Neural cell (in vitro differentiated cells): ENCODE data around the gene KRT6A. TPM values are rescaled to one million over a fixed set of nuclear protein-coding genes. Genes with fewer than 3 reads are reported as not detected.

Experiments used
- H2AFZ ChIP-seq: fragments of 200-600, 300-800 bp; sonication (generic), shearing (Covaris generic); 2 replicates; pipeline ENCODE4 v1.6.0; 2014; ENCODE audit warnings: low read depth, mild to moderate bottlenecking, antibody characterized with exemption, low read length, moderate library complexity
- H3F3A ChIP-seq: fragments of 200-600 bp; shearing (Covaris generic); 2 replicates; pipeline ENCODE4 v1.6.1; 2016; ENCODE audit warnings: mild to moderate bottlenecking, moderate library complexity, mixed read lengths, antibody characterized with exemption, low read length; ENCODE audit not compliant: insufficient read depth, poor library complexity, severe bottlenecking
- H3K27ac ChIP-seq: fragments of 200-600, 300-800 bp; sonication (generic), shearing (Covaris generic); 2 replicates; pipeline ENCODE4 v1.5.1; 2014; ENCODE audit warnings: mild to moderate bottlenecking, low read length, moderate library complexity
- H3K27me3 ChIP-seq: fragments of 300-800, 200-600 bp; sonication (generic), shearing (Covaris generic); 2 replicates; pipeline ENCODE4 v1.6.0; 2014; ENCODE audit warnings: mild to moderate bottlenecking, low read depth, low read length, moderate library complexity; ENCODE audit not compliant: insufficient read depth
- H3K36me3 ChIP-seq: fragments of 300-800, 200-600 bp; sonication (generic), shearing (Covaris generic); 2 replicates; pipeline ENCODE4 v1.5.1; 2014; ENCODE audit warnings: mild to moderate bottlenecking, antibody characterized with exemption, low read length, moderate library complexity; ENCODE audit not compliant: insufficient read depth
- H3K4me2 ChIP-seq: fragments of 300-800, 200-600 bp; sonication (generic), shearing (Covaris generic); 2 replicates; pipeline ENCODE4 v1.6.0; 2014; ENCODE audit warnings: mild to moderate bottlenecking, low read length
- H3K4me3 ChIP-seq: fragments of 300-800, 200-600 bp; sonication (generic), shearing (Covaris generic); 2 replicates; pipeline ENCODE4 v1.5.1; 2014; ENCODE audit warnings: mild to moderate bottlenecking, low read length, moderate library complexity
- H3K79me2 ChIP-seq: fragments of 200-600 bp; shearing (Covaris generic); replicated peaks from 2 replicates; pipeline ENCODE4 v1.6.0; 2014; ENCODE audit warnings: mild to moderate bottlenecking, low read length, moderate library complexity; ENCODE audit not compliant: insufficient read depth
- H3K9ac ChIP-seq: fragments of 300-800, 200-600 bp; sonication (generic), shearing (Covaris generic); 2 replicates; pipeline ENCODE4 v1.6.1; 2016; ENCODE audit warnings: mild to moderate bottlenecking, low read length, mixed read lengths
- H3K9me2 ChIP-seq: fragments of 200-600 bp; shearing (Covaris generic); 2 replicates; pipeline ENCODE4 v1.6.1; 2016; ENCODE audit warnings: mild to moderate bottlenecking, low read length, mixed read lengths; ENCODE audit not compliant: insufficient read depth
- H3K9me3 ChIP-seq: fragments of 200-600, 300-800 bp; sonication (generic), shearing (Covaris generic); 2 replicates; pipeline ENCODE4 v1.6.1; 2016; ENCODE audit warnings: mild to moderate bottlenecking, mixed run types, low read length, moderate library complexity, mixed read lengths
- H4K20me1 ChIP-seq: fragments of 200-600 bp; shearing (Covaris generic); 2 replicates; pipeline ENCODE4 v1.6.1; 2016; ENCODE audit warnings: mild to moderate bottlenecking, mixed run types; ENCODE audit not compliant: insufficient read depth
- EP300 ChIP-seq: fragments of 450-650 bp; conservative IDR thresholded peaks from 2 replicates; pipeline ENCODE4 v1.6.1; 2014; ENCODE audit warnings: antibody characterized with exemption, mild to moderate bottlenecking, moderate library complexity; ENCODE audit not compliant: poor library complexity, severe bottlenecking
- EZH2 ChIP-seq: fragments of 200-600, 300-800 bp; shearing (Covaris generic), sonication (generic); IDR thresholded peaks from 2 replicates; pipeline ENCODE4 v1.6.1; 2014; ENCODE audit warnings: antibody characterized with exemption, low read length, borderline replicate concordance, mild to moderate bottlenecking; ENCODE audit not compliant: insufficient read depth, poor library complexity, severe bottlenecking
- MXI1 ChIP-seq: fragments of 450-650 bp; conservative IDR thresholded peaks from 2 replicates; pipeline ENCODE4 v1.6.1; 2014; ENCODE audit warnings: antibody characterized with exemption, mild to moderate bottlenecking; ENCODE audit not compliant: poor library complexity, severe bottlenecking
- POLR2AphosphoS5 ChIP-seq: IDR thresholded peaks from 2 replicates; pipeline ENCODE4 v1.6.1; 2012
- RAD21 ChIP-seq: fragments of 450-650 bp; conservative IDR thresholded peaks from 2 replicates; pipeline ENCODE4 v1.6.1; 2014; ENCODE audit warnings: antibody characterized with exemption, mild to moderate bottlenecking, moderate library complexity
- SMC3 ChIP-seq: fragments of 450-650 bp; conservative IDR thresholded peaks from 2 replicates; pipeline ENCODE4 v1.6.1; 2014; ENCODE audit warnings: antibody characterized with exemption, mild to moderate bottlenecking, moderate library complexity; ENCODE audit not compliant: poor library complexity
- TAF1 ChIP-seq: IDR thresholded peaks from 2 replicates; pipeline ENCODE4 v1.6.1; 2012; ENCODE audit warnings: low read depth
- polyA plus RNA-seq: library from polyadenylated mRNA; depleted of rRNA; stranded (reverse); fragments of >200 nt; gene quantifications from 2 replicates; pipeline ENCODE4 v1.2.3, GENCODE V29; 2014
- TF ChIP-seq, protein P1 (sequence below): IDR thresholded peaks from 2 replicates; pipeline ENCODE4 v1.6.1; 2012; ENCODE audit warnings: borderline replicate concordance
- TF ChIP-seq, protein P2 (sequence below): fragments of 450-650 bp; IDR thresholded peaks from 2 replicates; pipeline ENCODE4 v1.5.1; 2014; ENCODE audit warnings: antibody characterized with exemption, mild to moderate bottlenecking, moderate library complexity; ENCODE audit not compliant: poor library complexity, severe bottlenecking

Gene KRT6A
- polyA plus RNA-seq, 1 donor from 2014 or later: not detected

DNA sequence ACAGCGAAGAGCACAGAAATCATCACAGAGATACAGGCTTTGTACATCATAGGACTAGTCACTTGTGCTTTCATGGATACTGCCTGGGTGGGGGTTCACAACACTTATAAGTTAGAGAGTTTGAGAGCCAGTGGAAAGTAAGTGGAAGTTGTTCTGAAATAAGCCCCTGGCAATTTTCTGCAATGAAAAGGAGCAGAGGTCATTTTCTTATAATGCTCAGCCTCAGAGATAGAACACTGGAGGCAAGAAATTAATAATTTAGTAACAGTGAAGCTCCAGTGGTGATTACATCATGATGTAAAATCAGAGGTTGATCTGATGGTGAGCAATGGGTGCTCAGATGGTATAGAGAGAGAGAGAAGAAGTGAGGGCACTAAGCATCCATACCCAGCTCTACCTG lies 5.8 kb downstream of the KRT6A start:
- Histone ChIP-seq H3K36me3 (no peaks in the 10 kb centered on the region), H3K9ac (no peak overlapping the region), H4K20me1 (no peaks in the 10 kb centered on the region), H3K27me3 (no peaks in the 10 kb centered on the region), H3K9me2 (no peaks in the 10 kb centered on the region), H3K27ac (no peak overlapping the region), H3F3A (no peaks in the 10 kb centered on the region), H2AFZ (no peak overlapping the region), H3K4me3 (no peak overlapping the region), H3K4me2 (no peak overlapping the region), H3K9me3 (peaks cover 6% of the 10 kb centered on the region), H3K79me2 (no peaks in the 10 kb centered on the region)
- TF ChIP-seq, protein P1, sequence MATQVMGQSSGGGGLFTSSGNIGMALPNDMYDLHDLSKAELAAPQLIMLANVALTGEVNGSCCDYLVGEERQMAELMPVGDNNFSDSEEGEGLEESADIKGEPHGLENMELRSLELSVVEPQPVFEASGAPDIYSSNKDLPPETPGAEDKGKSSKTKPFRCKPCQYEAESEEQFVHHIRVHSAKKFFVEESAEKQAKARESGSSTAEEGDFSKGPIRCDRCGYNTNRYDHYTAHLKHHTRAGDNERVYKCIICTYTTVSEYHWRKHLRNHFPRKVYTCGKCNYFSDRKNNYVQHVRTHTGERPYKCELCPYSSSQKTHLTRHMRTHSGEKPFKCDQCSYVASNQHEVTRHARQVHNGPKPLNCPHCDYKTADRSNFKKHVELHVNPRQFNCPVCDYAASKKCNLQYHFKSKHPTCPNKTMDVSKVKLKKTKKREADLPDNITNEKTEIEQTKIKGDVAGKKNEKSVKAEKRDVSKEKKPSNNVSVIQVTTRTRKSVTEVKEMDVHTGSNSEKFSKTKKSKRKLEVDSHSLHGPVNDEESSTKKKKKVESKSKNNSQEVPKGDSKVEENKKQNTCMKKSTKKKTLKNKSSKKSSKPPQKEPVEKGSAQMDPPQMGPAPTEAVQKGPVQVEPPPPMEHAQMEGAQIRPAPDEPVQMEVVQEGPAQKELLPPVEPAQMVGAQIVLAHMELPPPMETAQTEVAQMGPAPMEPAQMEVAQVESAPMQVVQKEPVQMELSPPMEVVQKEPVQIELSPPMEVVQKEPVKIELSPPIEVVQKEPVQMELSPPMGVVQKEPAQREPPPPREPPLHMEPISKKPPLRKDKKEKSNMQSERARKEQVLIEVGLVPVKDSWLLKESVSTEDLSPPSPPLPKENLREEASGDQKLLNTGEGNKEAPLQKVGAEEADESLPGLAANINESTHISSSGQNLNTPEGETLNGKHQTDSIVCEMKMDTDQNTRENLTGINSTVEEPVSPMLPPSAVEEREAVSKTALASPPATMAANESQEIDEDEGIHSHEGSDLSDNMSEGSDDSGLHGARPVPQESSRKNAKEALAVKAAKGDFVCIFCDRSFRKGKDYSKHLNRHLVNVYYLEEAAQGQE: no peak
- TF ChIP-seq EP300 (no peak), MXI1 (no peak), EZH2 (no peak), TAF1 (no peak)

DNA sequence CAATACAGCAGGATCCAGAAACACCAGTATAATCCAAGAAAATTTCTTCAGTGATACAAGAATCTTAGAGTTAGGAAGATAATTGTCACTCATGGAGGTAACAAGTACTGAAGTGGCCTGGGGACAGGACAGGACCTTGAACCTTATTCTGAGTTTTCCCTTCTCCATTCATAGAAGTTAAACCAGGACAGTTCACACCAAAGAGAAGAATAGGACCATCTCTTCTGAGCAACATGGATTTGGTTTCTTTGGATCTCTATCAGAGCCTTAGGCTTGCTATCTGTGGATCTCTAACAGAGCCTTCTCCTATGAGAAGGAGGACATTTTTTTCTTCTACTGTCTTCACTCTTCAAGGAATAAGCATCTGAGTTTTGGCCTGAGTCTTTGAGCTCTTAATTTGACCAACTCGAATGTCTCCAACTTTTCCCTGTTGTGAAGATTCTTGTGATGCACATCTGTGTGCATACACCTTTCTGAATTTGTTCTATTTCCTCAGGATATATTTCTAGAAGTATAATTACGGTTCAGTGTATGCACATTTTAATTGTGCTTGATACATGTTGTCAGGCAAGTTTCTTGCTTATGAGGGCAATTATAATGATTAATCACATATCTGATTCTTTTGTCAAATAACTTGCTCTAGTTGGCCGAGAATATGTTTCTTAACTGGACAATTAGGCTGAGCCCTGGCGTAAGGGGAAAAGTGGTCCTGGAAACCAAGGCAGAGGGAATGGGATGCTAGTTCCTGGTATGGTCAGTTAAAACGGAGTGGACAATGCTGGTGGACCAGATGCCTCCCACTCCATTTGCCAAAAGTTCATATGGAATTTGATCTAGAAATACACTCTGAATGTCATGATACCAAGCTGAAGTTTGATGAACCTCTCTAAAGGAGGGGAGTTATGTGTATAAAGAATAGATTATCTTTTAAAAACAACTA lies 6.6 kb downstream of the KRT6A start:
- Histone ChIP-seq H4K20me1 (no peaks in the 10 kb centered on the region), H3K36me3 (no peaks in the 10 kb centered on the region), H3K4me3 (no peak overlapping the region), H3K27me3 (no peaks in the 10 kb centered on the region), H3K9ac (no peak overlapping the region), H3K9me3 (peaks cover 6% of the 10 kb centered on the region), H3K27ac (no peak overlapping the region), H3K79me2 (no peaks in the 10 kb centered on the region), H3K4me2 (no peak overlapping the region), H3F3A (no peaks in the 10 kb centered on the region), H2AFZ (no peak overlapping the region), H3K9me2 (no peaks in the 10 kb centered on the region)
- TF ChIP-seq RAD21 (no peak), TAF1 (no peak), SMC3 (no peak), EZH2 (no peak), MXI1 (no peak), EP300 (no peak), POLR2AphosphoS5 (no peak)
- TF ChIP-seq, protein P2, sequence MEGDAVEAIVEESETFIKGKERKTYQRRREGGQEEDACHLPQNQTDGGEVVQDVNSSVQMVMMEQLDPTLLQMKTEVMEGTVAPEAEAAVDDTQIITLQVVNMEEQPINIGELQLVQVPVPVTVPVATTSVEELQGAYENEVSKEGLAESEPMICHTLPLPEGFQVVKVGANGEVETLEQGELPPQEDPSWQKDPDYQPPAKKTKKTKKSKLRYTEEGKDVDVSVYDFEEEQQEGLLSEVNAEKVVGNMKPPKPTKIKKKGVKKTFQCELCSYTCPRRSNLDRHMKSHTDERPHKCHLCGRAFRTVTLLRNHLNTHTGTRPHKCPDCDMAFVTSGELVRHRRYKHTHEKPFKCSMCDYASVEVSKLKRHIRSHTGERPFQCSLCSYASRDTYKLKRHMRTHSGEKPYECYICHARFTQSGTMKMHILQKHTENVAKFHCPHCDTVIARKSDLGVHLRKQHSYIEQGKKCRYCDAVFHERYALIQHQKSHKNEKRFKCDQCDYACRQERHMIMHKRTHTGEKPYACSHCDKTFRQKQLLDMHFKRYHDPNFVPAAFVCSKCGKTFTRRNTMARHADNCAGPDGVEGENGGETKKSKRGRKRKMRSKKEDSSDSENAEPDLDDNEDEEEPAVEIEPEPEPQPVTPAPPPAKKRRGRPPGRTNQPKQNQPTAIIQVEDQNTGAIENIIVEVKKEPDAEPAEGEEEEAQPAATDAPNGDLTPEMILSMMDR: no peak
- TF ChIP-seq, protein P1: no peak
